Measurements from ENCODE around the gene MAGEA2B. TPM values are rescaled to one million over a fixed set of nuclear protein-coding genes. Genes with fewer than 3 reads are reported as not detected.

Gene MAGEA2B, protein sequence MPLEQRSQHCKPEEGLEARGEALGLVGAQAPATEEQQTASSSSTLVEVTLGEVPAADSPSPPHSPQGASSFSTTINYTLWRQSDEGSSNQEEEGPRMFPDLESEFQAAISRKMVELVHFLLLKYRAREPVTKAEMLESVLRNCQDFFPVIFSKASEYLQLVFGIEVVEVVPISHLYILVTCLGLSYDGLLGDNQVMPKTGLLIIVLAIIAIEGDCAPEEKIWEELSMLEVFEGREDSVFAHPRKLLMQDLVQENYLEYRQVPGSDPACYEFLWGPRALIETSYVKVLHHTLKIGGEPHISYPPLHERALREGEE
- total RNA-seq, result not detected

DNA sequence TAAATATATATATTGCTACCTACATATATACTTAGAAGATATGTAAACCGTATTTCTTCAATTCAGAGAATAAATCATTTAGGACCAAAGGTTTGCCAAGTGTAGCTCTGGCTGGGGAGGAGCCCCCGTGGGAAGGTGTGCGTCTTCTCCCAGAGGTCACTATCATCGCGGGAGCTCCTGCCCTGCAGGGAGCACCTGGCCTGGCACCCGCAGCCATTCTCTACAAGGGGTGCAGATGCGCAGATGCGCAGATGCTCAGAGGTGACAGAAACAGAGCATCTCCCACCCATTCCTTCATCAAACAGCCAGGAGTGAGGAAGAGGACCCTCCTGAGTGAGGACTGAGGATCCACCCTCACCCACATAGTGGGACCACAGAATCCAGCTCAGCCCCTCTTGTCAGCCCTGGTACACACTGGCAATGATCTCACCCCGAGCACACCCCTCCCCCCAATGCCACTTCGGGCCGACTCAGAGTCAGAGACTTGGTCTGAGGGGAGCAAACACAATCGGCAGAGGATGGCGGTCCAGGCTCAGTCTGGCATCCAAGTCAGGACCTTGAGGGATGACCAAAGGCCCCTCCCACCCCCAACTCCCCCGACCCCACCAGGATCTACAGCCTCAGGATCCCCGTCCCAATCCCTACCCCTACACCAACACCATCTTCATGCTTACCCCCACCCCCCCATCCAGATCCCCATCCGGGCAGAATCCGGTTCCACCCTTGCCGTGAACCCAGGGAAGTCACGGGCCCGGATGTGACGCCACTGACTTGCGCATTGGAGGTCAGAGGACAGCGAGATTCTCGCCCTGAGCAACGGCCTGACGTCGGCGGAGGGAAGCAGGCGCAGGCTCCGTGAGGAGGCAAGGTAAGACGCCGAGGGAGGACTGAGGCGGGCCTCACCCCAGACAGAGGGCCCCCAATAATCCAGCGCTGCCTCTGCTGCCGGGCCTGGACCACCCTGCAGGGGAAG is at the start of gene MAGEA2B:
MAGEA2B (plus strand) TSS at position 814 of the 973 bp plus-strand sequence. CDS start 2,479 bp downstream, outside the sequence.

DNA sequence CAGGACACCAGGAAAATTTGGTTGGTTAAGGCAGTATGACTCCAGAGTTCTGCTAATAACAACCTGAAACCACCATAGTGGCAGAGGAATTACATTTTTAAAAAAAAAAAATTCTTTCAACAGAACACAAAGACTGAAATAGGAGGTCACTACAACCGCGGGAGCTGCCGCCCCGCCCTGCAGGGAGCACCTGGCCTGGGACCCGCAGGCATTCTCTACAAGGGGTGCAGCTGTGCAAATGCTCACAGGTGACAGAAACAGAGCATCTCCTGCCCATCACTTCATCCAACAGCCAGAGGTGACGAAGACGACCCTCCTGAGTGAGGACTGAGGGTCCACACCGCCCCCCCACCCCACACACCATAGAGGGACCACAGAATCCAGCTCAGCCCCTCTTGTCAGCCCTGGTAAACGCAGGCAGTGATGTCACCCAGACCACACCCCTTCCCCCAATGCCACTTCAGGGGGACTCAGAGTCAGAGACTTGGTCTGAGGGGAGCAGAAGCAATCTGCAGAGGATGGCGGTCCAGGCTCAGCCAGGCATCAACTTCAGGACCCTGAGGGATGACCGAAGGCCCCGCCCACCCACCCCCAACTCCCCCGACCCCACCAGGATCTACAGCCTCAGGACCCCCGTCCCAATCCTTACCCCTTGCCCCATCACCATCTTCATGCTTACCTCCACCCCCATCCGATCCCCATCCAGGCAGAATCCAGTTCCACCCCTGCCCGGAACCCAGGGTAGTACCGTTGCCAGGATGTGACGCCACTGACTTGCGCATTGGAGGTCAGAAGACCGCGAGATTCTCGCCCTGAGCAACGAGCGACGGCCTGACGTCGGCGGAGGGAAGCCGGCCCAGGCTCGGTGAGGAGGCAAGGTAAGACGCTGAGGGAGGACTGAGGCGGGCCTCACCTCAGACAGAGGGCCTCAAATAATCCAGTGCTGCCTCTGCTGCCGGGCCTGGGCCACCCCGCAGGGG is 16.2 kb upstream of the MAGEA2B start, which contains the start of gene MAGEA3:
MAGEA3 (plus strand) TSS at position 843 of the 980 bp plus-strand sequence. CDS start 2,039 bp downstream, outside the sequence.

DNA sequence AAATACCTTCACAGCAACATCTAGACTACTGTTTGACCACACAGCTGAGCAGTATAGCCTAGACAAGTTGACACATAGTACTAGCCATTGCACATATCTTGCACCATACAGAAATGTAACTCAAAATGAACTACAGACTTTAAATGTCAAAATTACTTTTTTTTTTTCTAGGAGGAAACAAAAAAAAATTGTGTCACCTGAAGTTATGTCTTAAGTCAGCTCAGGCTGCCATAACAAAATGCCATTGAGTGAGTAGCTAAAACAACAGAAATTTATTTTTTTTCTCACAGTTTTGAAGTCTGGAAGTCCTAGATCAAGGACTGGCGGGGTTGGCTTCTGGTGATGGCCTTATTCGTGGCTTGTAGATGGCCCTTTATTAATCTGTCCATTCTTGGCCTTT is 5.3 kb upstream of the MAGEA2B start, which contains the start of gene CSAG2:
CSAG2 (minus strand) TSS at position 101 of the 400 bp plus-strand sequence. CDS start 161 bp downstream, outside the sequence.

DNA sequence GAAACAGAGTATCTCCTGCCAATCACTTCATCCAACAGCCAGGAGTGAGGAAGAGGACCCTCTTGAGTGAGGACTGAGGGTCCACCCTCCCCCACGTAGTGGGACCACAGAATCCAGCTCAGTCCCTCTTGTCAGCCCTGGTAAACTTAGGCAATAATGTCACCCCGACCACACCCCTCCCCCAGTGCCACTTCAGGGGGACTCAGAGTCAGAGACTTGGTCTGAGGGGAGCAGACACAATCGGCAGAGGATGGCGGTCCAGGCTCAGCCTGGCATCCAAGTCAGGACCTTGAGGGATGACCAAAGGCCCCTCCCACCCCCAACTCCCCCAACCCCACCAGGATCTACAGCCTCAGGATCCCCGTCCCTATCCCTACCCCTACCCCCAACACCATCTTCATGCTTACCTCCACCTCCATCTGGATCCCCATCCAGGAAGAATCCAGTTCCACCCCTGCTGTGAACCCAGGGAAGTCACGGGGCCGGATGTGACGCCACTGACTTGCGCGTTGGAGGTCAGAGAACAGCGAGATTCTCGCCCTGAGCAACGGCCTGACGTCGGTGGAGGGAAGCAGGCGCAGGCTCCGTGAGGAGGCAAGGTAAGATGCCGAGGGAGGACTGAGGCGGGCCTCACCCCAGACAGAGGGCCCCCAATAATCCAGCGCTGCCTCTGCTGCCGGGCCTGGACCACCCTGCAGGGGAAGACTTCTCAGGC is 19.0 kb downstream of the MAGEA2B start, which contains the start of the genes CSAG1 and MAGEA12:
CSAG1 (minus strand) TSS at position 461 of the 715 bp plus-strand sequence. CDS start 1,261 bp downstream, outside the sequence.
MAGEA12 (plus strand) TSS at position 497 of the 715 bp plus-strand sequence. CDS start 2,405 bp downstream, outside the sequence.

DNA sequence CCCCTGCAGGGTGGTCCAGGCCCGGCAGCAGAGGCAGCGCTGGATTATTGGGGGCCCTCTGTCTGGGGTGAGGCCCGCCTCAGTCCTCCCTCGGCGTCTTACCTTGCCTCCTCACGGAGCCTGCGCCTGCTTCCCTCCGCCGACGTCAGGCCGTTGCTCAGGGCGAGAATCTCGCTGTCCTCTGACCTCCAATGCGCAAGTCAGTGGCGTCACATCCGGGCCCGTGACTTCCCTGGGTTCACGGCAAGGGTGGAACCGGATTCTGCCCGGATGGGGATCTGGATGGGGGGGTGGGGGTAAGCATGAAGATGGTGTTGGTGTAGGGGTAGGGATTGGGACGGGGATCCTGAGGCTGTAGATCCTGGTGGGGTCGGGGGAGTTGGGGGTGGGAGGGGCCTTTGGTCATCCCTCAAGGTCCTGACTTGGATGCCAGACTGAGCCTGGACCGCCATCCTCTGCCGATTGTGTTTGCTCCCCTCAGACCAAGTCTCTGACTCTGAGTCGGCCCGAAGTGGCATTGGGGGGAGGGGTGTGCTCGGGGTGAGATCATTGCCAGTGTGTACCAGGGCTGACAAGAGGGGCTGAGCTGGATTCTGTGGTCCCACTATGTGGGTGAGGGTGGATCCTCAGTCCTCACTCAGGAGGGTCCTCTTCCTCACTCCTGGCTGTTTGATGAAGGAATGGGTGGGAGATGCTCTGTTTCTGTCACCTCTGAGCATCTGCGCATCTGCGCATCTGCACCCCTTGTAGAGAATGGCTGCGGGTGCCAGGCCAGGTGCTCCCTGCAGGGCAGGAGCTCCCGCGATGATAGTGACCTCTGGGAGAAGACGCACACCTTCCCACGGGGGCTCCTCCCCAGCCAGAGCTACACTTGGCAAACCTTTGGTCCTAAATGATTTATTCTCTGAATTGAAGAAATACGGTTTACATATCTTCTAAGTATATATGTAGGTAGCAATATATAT is 39.5 kb downstream of the MAGEA2B start, which contains the start of gene MAGEA2:
MAGEA2 (minus strand) TSS at position 157 of the 965 bp plus-strand sequence. CDS start 2,479 bp downstream, outside the sequence.

DNA sequence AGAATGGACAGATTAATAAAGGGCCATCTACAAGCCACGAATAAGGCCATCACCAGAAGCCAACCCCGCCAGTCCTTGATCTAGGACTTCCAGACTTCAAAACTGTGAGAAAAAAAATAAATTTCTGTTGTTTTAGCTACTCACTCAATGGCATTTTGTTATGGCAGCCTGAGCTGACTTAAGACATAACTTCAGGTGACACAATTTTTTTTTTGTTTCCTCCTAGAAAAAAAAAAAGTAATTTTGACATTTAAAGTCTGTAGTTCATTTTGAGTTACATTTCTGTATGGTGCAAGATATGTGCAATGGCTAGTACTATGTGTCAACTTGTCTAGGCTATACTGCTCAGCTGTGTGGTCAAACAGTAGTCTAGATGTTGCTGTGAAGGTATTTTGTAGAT is 44.5 kb downstream of the MAGEA2B start, which contains the start of gene CSAG3:
CSAG3 (plus strand) TSS at position 301 of the 400 bp plus-strand sequence.

Other genes starting within 250 kb of the MAGEA2B start
- not detected for gene GABRQ, start 76.7 kb upstream of the MAGEA2B start, total RNA-seq
- not detected for gene MAGEA3, start 15.8 kb upstream of the MAGEA2B start, total RNA-seq
- gene CSAG2, start 5.4 kb upstream of the MAGEA2B start, total RNA-seq, result not detected
- not detected for gene CSAG1, start 19.1 kb downstream of the MAGEA2B start, total RNA-seq
- gene MAGEA12, start 19.1 kb downstream of the MAGEA2B start, total RNA-seq, result not detected
- not detected for gene MAGEA2, start 39.2 kb downstream of the MAGEA2B start, total RNA-seq
- not detected for gene CSAG3, start 44.6 kb downstream of the MAGEA2B start, total RNA-seq
- not detected for gene MAGEA6, start 55.1 kb downstream of the MAGEA2B start, total RNA-seq
- 10 to 100 TPM; 22.0 to 25.1 TPM for gene CETN2, start 116.1 kb downstream of the MAGEA2B start, total RNA-seq
- gene NSDHL, start 116.4 kb downstream of the MAGEA2B start, total RNA-seq, result 10 to 100 TPM; 16.5 to 24.3 TPM
- 1 to 10 TPM in 1 of 2 donors, under 1 TPM in 1; 0.33 to 1.0 TPM for gene ZNF185, start 183.4 kb downstream of the MAGEA2B start, total RNA-seq